ENCODE measurements around the gene VPS8.
A peak's percentile ranks its signal among the peaks of the same experiment; 100 is the strongest.

Gene VPS8

DNA sequence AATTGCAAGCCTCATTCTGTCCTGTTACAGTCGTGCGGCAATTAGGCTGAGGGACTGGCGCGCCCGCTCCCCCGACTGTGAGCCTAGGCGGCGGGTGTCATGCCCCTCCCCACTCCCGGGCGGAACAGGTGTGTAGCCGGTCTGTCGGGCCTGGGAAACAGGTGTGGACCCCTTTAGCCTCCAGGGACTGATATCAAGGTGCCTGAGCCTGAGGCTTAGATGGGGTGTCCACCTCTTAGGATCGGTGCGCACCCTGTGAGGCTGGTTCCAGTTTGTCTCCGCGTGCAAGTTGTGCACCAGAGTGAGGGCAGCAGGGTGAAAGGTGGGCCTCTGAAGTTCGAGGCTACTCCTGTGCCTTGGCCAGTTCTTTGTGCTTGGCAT, 686 bp downstream of the VPS8 start:
- DNase-seq: peak; percentile 30

DNA sequence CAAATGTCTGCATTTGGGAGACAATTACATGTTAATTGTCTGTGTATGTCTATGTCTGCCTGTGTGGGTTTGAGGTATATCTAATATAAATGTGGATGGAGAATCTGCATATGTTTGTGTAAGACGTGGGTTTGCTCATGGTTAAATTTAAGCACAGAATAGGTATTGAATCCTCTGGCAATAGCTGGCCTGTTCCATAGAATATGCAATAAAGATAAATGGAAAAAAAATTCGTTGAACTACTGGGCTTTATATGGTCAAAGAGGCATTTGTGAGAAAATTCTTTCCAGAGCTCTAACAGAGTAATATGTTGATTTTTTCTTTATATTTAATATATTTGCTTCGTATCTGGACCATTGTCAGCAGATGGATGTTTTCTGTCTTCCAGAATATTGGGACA, 1.4 kb downstream of the VPS8 start:
- DNase-seq: no peak

DNA sequence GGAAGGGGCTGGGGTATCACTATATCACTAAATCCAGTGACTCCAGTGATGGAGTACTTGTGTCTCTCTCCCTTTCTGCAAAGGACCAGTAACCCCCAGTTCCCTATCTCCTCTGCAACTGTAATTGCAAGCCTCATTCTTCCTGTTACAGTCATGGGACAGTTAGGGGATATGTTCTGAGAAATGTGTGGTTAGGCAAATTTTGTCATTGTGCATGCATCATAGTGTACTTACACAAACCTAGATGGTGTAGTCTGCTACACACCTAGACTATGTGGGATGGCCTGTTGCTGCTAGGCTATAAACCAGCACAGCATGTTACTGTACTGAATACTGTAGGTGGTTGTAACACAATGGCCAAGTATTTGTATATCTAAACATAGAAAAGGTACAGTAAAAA, 2.2 kb downstream of the VPS8 start:
- no peak for DNase-seq

DNA sequence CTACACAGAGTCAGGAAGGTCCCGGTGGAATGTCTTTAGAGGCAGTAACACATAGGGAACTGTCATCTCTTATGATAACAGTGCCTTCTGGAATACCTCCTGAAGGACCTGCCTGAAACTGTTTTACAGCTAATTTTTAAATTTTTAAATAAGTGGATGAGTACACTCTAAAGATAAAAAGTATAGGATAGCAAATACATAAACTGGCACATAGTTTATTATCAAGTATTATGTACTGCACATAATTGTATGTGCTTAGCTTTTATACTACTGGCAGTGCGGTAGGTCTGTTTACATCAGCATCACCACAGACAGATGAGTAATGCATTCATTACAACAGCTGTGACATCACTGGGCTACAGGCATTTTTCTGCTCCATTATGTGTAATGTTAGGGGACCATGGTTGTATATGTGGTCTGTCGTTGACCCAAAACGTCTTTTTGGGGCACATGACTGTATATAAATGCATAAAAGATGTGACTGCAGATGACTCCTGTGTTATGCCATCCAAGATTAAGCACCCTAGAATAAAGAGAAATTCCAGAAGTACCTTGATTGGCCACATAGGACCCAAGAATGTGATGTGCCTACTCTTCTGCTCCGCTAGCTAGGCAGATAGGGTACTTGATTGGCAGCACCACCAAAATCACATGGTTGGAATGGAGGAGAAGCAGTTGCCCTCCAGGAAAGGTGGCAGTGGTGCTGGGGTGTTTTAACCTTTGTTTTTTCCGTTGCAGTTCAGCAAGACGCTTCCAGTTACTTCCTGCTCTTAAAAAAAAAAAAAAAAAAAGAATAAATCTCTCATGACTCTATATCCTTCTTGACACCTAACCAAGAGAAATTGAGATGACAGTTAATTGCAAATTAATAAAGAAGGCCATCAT, 3.3 kb downstream of the VPS8 start:
- no peak for DNase-seq

DNA sequence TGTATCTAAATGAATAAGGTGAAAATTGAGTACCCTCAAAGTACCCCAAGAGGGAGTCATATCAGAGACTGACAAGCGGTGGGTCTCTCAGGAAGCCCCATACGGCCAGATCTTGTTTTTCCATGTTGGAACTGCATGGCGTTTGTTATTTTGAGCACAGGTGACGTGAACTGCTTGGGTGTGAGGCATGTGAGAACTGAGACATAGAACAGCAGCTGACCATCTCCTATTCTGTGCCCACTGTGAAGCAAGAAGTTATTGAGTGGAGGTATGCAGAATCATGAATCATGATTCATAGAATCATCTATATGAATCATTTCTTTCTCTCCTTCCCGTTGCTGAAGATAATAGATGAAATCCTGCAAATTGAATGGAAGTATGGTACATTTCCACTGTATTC, 4.6 kb downstream of the VPS8 start:
- DNase-seq: no peak

DNA sequence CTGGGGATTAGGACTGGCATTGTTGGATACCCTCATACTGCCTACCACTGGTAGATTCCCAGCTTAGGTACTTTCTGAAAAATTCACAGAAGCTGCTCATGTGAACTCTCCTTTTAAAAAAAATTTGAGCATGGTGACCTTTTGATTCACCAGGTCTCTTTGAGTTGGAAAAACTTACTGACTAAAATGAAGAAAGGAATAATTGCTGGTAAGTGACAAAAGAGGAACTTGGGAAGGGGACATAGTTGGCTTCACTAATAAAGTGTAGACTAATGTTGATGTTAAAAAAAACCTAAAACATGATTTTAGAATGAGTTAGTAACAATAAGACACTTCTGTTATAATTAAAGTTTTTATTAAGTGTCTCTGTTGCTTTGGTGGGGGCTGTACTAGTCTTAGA, 8.6 kb downstream of the VPS8 start:
- no peak for DNase-seq

DNA sequence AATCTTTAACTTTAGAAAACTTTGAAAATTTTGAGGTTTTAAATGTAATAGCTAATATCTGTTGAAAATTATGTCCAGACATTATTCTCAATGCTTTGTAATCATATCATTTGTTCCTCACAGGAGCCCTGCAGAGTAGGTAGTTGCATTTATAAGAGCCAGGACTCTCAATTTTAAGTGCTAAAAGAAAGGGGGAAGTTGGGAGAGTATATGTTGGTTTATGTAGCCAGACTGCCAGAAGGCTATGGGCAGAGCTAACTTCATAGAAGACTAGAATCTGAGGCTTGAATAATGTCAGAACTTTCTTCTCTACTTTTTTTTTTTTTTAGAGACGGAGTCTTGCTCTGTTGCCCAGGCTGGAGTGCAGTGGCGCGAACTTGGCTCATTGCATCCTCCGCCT, 9.1 kb downstream of the VPS8 start:
- DNase-seq: no peak

DNA sequence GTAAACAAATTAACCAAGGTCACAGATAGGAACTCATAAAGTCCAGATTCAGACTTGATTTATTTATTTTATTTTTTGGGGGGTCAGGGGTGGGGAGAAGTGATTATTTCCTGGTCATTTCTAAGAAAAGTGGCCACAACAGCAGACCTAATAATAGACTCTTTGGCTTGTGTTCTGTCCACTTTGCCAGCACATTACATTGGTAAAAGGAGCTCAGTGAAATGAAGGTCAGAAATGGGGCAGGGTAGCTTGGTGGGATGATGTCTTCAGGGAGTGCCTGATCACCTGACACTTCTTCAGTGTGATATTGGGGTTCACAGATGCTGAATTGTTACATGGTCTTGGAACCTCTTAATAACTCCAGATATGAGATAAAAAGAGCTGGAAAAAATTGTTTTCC, 10.1 kb downstream of the VPS8 start:
- DNase-seq: no peak

DNA sequence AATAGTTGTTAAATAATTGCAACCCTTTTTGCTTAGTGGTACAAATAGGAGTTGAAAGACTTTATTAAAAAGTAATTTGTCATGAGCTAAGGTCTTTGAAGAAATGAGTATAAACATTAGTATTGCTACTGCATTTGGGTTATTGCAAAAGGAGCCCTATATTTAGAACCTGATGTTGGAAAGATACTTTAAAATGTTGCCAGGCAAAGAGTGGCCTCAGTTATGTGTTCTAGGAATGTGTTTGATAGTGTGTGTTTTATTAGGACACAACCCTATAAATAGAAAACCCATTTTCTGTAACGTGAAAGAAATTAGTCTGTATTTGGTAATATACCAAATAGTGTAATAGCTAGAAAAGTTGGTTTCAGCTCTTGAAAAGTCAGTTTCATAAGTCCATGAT, 10.7 kb downstream of the VPS8 start:
- no peak for DNase-seq

DNA sequence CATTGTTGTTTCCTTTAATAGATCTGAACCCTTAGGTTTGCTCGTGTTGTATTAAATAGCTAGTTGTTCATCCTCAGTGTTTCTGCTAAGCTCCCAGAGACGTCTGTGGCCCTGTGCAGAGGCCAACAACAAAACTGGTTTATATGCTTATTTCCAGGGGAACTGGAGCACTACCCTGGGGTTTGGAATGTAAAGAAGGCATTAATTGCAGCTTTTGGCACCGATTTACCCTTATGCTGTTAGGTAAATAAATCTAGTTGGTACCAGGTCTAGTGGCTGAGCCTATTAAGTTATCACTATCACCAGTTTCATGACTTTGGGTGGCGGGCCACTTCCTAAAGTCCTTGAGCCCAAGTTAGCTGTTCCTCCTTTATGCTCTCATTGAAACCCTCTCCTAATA, 12.0 kb downstream of the VPS8 start:
- no peak for DNase-seq

DNA sequence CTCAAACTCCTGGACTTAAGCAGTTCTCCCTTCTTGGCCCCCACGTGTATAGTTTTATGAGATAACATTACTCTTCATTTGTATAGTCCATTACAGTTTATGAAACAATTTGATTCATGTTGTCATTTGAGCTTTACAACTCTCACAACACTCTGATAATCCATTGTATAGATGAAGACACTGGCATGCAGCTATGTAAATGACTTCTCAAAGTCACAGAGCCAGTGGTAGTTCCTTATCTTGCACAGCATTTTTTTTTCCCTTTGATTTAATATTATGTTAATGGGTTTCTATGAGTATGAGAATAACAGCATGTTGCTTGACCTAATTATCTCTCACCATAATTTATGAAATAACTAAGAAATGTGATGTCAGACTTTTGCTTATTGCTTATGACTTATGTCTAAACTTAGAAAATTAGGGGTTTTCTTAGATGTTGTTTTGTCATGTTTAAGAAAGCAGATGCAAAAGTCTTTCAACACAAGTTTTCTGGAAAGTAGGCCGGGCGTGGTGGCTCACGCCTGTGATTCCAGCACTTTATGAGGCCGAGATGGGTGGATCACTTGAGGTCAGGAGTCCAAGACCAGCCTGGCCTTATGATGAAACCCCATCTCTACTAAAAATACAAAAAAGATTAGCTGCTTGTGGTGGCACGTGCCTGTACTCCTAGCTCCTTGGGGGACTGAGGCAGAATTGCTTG, 13.3 kb downstream of the VPS8 start:
- DNase-seq: no peak

DNA sequence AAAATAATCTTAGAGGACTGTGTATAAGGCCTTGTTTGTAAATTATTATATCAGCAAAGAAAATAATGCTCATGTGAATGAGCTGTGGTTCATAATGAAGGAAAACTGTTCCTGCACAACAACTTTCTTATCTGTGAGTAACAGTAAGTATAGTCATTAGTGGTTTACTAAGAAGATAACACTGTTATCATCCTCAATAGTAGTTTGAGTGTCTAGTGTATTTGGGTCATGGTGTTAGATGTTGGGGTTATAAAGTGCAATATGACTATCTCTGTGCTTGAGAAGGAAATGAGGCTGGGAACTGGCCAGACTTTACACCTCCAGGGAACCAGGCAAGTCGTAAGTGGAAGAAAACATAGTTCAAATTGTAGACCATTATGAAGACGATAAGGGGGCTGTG, 15.6 kb downstream of the VPS8 start:
- DNase-seq: no peak

DNA sequence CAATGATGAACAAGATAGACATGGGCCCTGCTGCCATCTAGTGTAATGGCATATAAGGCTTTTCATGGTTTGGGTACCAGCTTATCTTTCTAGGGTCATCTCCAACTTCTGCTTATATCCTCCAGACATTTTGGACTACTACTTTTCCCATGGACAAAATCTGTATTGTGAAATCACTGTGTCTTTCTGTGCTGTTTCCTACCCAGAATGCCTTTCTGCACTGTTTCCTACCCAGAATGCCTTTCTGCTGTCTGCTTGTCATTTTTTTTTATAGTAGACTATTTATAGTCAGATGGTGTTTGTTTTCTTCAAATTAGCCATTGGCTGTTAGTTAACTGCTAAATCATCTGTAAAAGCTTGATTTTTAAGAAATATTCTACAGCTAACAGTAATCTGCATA, 20.1 kb downstream of the VPS8 start:
- no peak for DNase-seq

DNA sequence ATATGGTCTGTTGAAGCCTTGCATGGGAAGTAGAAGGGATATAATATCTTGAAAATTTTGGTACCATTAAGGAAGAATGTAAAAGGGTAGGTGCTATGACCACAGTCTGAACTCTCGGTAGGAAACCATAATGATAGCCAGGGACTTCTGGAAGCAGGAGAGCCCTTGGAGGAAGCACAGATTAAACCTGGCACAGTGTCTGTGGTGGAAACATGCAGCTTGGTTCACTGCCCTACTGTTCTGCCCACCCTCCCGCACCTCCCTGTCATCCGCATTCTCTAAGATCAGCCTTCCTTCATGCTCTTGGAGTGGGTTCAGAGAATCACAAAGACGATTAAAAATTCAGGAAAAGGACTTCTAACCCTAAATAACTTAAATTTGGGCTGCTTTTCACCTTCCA, 20.9 kb downstream of the VPS8 start:
- DNase-seq: no peak

DNA sequence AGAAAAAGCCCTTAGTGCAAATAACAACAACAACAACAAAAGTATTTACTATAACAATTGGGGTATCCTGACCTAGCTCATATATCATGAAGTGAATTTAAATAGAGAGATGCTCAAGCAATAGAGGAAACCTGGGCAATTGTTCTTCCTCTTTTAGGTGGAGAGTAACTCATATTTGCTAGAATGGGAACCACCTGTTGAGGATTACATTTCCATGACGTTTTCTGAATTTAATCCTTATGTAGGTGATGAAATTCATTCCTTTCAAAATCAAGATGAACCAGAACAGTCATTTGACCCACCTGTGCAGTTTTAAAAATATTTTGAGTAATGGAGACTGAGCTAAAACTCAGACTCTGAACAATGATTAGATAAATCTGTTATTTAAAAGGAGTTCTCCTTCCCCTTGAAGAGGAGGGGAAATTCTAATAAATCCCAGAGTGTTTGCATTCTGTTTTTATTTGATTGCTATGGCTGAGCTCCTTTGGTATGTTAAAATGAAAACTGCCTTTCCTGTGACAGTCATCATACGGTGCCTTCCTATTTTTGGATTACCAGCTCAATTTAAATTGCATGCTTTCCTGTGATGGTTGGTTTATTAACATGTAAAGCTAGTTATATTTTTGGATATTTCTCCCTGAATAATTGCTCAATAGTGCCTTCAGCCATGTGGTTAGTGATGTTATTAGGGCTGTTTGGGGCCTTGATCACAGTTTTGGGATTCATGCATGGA, 24.3 kb downstream of the VPS8 start:
- DNase-seq: no peak

DNA sequence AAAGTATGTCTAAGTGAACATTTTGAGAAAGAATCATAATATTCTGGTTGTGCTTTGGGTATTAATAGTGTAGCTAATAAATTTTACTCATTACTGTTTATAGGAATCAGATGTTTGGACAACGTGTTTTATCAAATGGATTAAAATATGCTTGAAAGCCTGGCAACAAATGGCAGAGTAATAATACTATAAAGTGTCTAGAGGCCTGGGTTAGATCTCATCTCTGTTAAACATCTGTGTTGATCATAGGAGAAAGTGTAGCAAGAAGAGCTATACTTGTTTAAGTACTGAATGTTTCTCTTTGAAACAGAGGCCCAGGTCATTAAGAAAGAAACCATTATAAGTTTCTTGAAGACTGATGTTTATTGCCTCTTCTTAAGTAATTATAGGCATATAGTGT, 30.5 kb downstream of the VPS8 start:
- no peak for DNase-seq

DNA sequence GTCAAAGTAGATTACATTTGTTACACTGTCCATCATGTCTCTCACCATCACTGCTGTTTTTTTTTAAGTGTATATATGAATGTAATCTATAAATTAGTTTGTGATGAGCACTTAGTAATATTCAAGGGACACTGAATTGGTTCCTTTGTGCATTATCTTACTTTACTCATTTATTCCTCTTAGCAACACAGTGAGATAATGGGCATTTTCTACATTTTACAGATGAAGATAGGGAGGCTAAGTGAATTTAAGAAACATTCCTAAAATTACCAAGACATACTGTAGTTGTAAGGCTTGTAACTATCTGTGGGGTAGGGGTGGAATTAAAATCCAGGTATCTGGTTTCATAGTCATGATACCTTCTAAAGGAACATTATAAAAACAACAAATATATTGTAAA, 33.9 kb downstream of the VPS8 start:
- DNase-seq: no peak

DNA sequence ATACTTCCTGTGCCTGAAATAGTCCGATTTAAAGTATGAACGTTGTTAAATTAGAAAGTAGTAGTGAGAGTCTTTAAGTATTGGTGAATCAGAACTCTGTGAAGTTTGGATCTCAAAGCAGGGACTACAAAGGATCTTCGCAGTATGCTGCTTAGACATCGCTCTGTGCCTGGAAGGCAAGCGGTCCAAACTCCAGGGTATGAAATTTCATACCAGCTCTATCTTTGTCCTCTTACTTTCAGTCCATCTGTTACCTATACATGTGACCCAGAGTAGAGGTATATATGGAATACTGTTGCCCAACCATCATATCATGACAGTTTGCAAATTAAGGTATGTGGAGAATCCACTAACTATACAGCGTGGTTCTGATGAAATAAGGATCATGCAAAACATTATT, 34.5 kb downstream of the VPS8 start:
- no peak for DNase-seq

DNA sequence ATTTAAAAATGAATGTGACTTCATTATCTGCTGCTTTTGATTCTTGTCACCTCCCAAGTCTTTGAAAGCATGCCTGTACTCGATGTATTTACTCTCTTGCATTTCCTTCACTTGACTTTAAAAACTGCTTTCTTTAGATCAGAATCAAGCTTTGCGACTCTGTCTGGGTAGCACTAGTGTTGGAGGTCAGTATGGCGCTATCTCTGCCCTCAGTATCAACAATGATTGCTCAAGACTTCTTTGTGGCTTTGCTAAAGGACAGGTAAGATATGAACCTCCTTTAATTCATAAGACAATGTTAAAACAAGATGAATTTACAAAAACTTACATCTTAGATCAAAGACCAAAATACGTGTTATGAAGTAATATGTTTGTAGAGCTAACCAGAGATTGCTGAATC, 37.0 kb downstream of the VPS8 start:
- DNase-seq: no peak

DNA sequence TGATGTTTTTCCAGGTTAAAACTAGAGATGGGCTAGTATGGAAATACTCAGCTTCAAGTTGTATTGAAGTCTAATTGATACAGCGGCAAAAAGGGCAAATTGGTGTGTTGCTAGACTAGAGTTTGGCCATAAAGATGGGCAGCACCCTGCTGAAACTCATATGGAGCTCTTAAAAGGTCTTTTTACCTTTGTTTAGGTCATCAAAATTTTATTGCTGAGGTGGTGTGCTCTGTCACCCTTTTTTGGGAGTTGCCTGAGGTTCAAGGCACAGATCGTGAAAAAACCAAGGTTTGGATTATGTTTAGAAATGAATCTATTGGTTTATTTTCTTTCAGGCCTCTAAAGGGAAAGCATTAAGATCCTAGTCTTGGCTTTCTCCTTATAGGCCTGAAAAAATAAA, 38.2 kb downstream of the VPS8 start:
- no peak for DNase-seq

DNA sequence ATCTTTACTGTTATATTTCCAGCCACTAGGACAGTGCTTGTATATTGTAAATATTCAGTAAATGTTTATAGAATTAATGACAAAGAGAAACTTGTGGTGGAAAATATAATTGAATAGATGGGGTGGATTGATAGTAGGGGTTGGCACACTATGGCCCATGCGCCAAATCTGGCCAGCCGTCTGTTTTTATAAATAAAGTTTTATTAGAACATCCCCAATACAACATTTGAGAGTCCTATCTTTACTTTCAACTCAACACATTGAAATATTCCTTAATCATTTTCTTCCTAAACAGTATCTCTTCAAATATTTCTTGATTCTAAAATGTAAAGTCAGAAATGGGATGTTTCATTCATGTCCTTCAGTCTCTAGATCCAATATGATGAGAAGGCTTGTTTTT, 45.1 kb downstream of the VPS8 start:
- no peak for DNase-seq

DNA sequence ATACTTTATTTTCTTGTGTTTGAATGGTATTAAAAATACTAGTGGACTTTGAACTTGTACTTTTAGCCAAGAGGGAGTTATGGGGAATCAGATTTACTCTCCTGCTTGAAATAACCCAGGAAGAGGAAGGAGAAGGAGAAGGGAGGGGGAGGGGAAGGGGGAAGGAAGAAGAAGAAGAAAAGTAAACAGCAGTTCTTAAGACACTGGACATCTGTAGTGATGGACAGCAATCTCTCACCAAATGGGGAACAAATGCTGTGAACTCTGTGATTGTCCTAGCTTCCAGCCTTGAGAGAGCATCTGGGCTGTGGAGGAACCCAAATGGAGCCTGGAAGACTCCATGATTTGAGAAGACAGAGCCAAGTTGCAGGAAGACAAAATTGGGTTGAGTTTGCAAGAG, 52.0 kb downstream of the VPS8 start:
- no peak for DNase-seq

DNA sequence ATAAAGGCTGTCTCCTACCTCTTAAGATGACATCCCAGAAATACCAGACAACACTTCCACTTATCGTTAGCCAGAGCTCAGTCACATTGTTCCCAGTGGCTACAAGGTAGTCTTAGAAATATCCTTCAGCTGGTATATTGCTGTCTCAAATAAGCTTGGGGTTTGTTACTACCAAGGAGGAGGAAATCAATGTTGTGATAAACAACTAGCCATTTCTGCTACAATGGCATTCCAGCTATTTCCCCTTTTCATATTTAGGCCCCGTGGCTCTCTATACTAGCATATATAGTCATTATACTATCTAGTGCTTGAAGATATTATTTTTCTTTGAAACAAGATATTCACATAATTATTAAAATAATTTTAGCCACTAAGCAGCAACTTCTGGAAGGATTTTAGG, 56.5 kb downstream of the VPS8 start:
- no peak for DNase-seq

DNA sequence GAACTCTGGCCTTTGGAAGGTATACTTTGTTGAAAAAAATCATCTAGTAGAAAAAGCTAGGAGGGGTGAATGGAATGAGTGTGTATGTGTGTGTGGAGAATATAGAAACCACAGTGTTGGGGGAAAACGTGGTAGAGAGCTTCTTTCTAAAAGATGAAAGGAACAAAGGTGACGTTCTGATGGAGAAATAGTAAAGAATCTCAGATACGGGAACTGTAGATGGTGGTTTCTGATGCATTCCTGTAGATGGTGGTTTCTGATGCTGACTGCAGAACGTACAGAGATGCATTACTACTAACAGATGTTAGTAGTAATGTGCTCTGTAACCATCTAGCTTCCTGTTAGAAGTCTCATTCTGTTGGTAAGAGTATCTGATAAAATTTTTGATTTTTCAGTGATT, 60.2 kb downstream of the VPS8 start:
- no peak for DNase-seq
